Amygdala (tissue), 56 donors: ENCODE results near the gene MXRA5.
"Not testable (repeated sequence)": the region's sequence is repeated elsewhere in the genome, so short reads cannot be mapped to it uniquely, and the experiment has no call there.

Experiments
- DNase-seq, 56 donors: peaks; one replicate each; lab custom pipeline; 2025; lab: John Stamatoyannopoulos, UW

MXRA5 gene

GRCh38 chrX:3346501-3347259 is at the start of gene MXRA5:
MXRA5 (minus strand) TSS chrX:3346652; CDS start chrX:3343833, 2,819 bp downstream.
- no peak for DNase-seq

GRCh38 chrX:3393581-3394111 is 47.2 kb upstream of the MXRA5 start:
- no peak for DNase-seq

GRCh38 chrX:3393178-3393577 is 46.7 kb upstream of the MXRA5 start:
- DNase-seq: no peak

- DNase-seq: no peak
These were observed 42.0 kb upstream of the MXRA5 start for GRCh38 chrX:3388457-3388856.

- no peak for DNase-seq
These were observed 37.9 kb upstream of the MXRA5 start for GRCh38 chrX:3384327-3384726.

- no peak for DNase-seq
These were observed 34.2 kb upstream of the MXRA5 start for GRCh38 chrX:3380603-3381002.

- DNase-seq: no peak
These were observed 32.7 kb upstream of the MXRA5 start for GRCh38 chrX:3379111-3379510.

GRCh38 chrX:3378156-3378555 is 31.7 kb upstream of the MXRA5 start:
- DNase-seq: no peak

GRCh38 chrX:3377560-3377959 is 31.1 kb upstream of the MXRA5 start:
- DNase-seq: no peak

GRCh38 chrX:3375878-3376508 is 29.5 kb upstream of the MXRA5 start:
- DNase-seq: not testable (repeated sequence)

GRCh38 chrX:3374108-3374800 is 27.8 kb upstream of the MXRA5 start:
- DNase-seq: no peak

- DNase-seq: no peak
These were observed 24.7 kb upstream of the MXRA5 start for GRCh38 chrX:3371163-3371562.

GRCh38 chrX:3370656-3371055 is 24.2 kb upstream of the MXRA5 start:
- no peak for DNase-seq

- DNase-seq: no peak
These were observed 16.5 kb upstream of the MXRA5 start for GRCh38 chrX:3362956-3363355.

GRCh38 chrX:3360881-3361280 is 14.4 kb upstream of the MXRA5 start:
- no peak for DNase-seq

GRCh38 chrX:3352741-3353140 is 6.3 kb upstream of the MXRA5 start:
- DNase-seq: not testable (repeated sequence)

- no peak for DNase-seq
These were observed 4.8 kb upstream of the MXRA5 start for GRCh38 chrX:3351276-3351675.

GRCh38 chrX:3348191-3348590 is 1.7 kb upstream of the MXRA5 start:
- no peak for DNase-seq

- DNase-seq: peak in 3 of 56 donors; percentile 1 to 18 (median 13)
These were observed 916 bp downstream of the MXRA5 start for GRCh38 chrX:3345281-3346191.

GRCh38 chrX:3343569-3343968 is 2.9 kb downstream of the MXRA5 start:
- DNase-seq: not testable (repeated sequence)
